HCT116 (cell line): ENCODE data around the gene STARD3NL. TPM values are rescaled to one million over a fixed set of nuclear protein-coding genes. Genes with fewer than 3 reads are reported as not detected.

Experiments used
- ATAC-seq: fragments of 200-7000 bp; cut with Tn5 transposase; 2 replicates; pipeline ENCODE4 v1.9.1; 2020; ENCODE audit warnings: mild to moderate bottlenecking, moderate library complexity
- BruUV-seq: library from RNA; stranded (reverse); fragments of 400-500 nt; replicated peaks from 2 replicates; lab custom pipeline; 2021; lab: Mats Ljungman, UMichigan
- CTCF ChIA-PET: fragments of 300-600 bp; sonication (Branson Sonifier 250); formaldehyde crosslinking; loops from one replicate; lab custom pipeline; 2021; ENCODE audit warnings: antibody characterized with exemption; lab: Charles Lee
- POLR2A ChIA-PET: fragments of 300-600, 350-600 bp; sonication (Branson Sonifier 250); formaldehyde crosslinking; loops from one replicate; lab custom pipeline; 2021; ENCODE audit warnings: antibody characterized with exemption; lab: Charles Lee
- RAD21 ChIA-PET, 2 experiments: fragments of 300-600 bp; sonication (Branson Sonifier 250); formaldehyde crosslinking; loops; one replicate each; lab custom pipeline; 2023; ENCODE audit warnings: low total read pairs in 2 of 2; ENCODE audit not compliant: uncharacterized antibody in 2 of 2, unreplicated experiment in 2 of 2, low non-redundant PET in 1 of 2; lab: Charles Lee
- DNase-seq: peaks from one replicate; pipeline ENCODE4 v3.0.0-alpha.2; 2010; ENCODE audit warnings: low read depth, low spot score
- H2AFZ ChIP-seq: fragments of 200-600 bp; shearing (Covaris generic), sonication (generic); 2 replicates; pipeline ENCODE4 v1.6.1; 2017; ENCODE audit warnings: low read depth, mixed run types, mixed read lengths, antibody characterized with exemption, low read length; ENCODE audit not compliant: poor library complexity, severe bottlenecking
- H3K27ac ChIP-seq: 2 replicates; pipeline ENCODE4 v1.5.1; 2012; ENCODE audit warnings: low read depth, low read length
- H3K27me3 ChIP-seq: fragments of 200-600 bp; sonication (generic); 2 replicates; pipeline ENCODE4 v1.6.1; 2016; ENCODE audit warnings: mixed run types, low read length, mixed read lengths; ENCODE audit not compliant: insufficient read depth
- H3K36me3 ChIP-seq, 2 experiments: fragments of 200-500 bp in 1 of 2; fragments of 200-600 bp in 1 of 2; sonication (Bioruptor generic) in 1 of 2; sonication (generic) in 1 of 2; 2 replicates each; pipeline versions ENCODE4 v1.5.1 to v1.6.1; 2014 to 2016; ENCODE audit warnings: low read length in 2 of 2, inconsistent platforms in 1 of 2, mixed read lengths in 1 of 2, mixed run types in 1 of 2; ENCODE audit not compliant: insufficient read depth in 2 of 2, control insufficient read depth in 1 of 2
- H3K4me1 ChIP-seq, 2 experiments: fragments of 200-600 bp in 1 of 2; sonication (generic) in 1 of 2; 2 replicates each; pipeline versions ENCODE4 v1.5.1 to v1.6.1; 2012 to 2017; ENCODE audit warnings: low read length in 2 of 2, inconsistent platforms in 1 of 2, mild to moderate bottlenecking in 1 of 2, mixed read lengths in 1 of 2, mixed run types in 1 of 2, moderate library complexity in 1 of 2; ENCODE audit not compliant: insufficient read depth in 2 of 2, control insufficient read depth in 1 of 2
- H3K4me2 ChIP-seq: fragments of 200-600 bp; sonication (generic); 2 replicates; pipeline ENCODE4 v1.6.1; 2017; ENCODE audit warnings: mixed run types, low read length, mixed read lengths
- H3K4me3 ChIP-seq, 2 experiments: fragments of 200-600 bp in 1 of 2; sonication (generic) in 1 of 2; replicated peaks in 1 of 2; 2 replicates each; pipeline ENCODE4 v1.5.1; 2011 to 2016; ENCODE audit warnings: low read length in 2 of 2, control low read depth in 1 of 2, low read depth in 1 of 2, mild to moderate bottlenecking in 1 of 2, mixed read lengths in 1 of 2, mixed run types in 1 of 2
- H3K79me2 ChIP-seq: fragments of 200-600 bp; sonication (generic); 2 replicates; pipeline ENCODE4 v1.6.1; 2017; ENCODE audit warnings: mild to moderate bottlenecking, mixed run types, low read length, moderate library complexity, mixed read lengths; ENCODE audit not compliant: insufficient read depth
- H3K9ac ChIP-seq: fragments of 200-600 bp; sonication (generic); 2 replicates; pipeline ENCODE4 v1.6.1; 2016; ENCODE audit warnings: low read length, mixed read lengths
- H3K9me2 ChIP-seq: fragments of 200-600 bp; sonication (generic), shearing (Covaris generic); 2 replicates; pipeline ENCODE4 v1.6.1; 2017; ENCODE audit warnings: mixed run types, mild to moderate bottlenecking, moderate library complexity; ENCODE audit not compliant: insufficient read depth
- H3K9me3 ChIP-seq, 2 experiments: fragments of 200-500 bp in 1 of 2; fragments of 200-600 bp in 1 of 2; sonication (Bioruptor generic) in 1 of 2; sonication (generic) in 1 of 2; 2 replicates each; pipeline ENCODE4 v1.6.1; 2014 to 2017; ENCODE audit warnings: low read length in 2 of 2, mixed read lengths in 2 of 2, inconsistent platforms in 1 of 2, low read depth in 1 of 2, mild to moderate bottlenecking in 1 of 2, mixed run types in 1 of 2, moderate library complexity in 1 of 2; ENCODE audit not compliant: control insufficient read depth in 1 of 2, insufficient read depth in 1 of 2
- H4K20me1 ChIP-seq: fragments of 200-600 bp; sonication (generic), shearing (Covaris generic); 2 replicates; pipeline ENCODE4 v1.6.1; 2017; ENCODE audit warnings: mixed run types, mild to moderate bottlenecking, moderate library complexity; ENCODE audit not compliant: insufficient read depth
- ATF3 ChIP-seq: IDR thresholded peaks from 2 replicates; pipeline ENCODE4 v1.6.1; 2012
- CBX3 ChIP-seq: IDR thresholded peaks from 2 replicates; pipeline ENCODE4 v1.6.1; 2012; ENCODE audit warnings: low read depth
- CTCF ChIP-seq, 3 experiments: fragments of 200-600 bp in 1 of 3; sonication (generic) in 1 of 3; IDR thresholded peaks in 2 of 3; conservative IDR thresholded peaks in 1 of 3; 2 replicates each; pipeline ENCODE4 v1.5.1; 2012 to 2017; ENCODE audit warnings: low read depth in 2 of 3, low read length in 2 of 3, antibody characterized with exemption in 1 of 3, borderline replicate concordance in 1 of 3, control low read depth in 1 of 3, mild to moderate bottlenecking in 1 of 3, mixed read lengths in 1 of 3, mixed run types in 1 of 3, moderate library complexity in 1 of 3; ENCODE audit not compliant: insufficient read depth in 1 of 3
- EGR1 ChIP-seq: IDR thresholded peaks from 2 replicates; pipeline ENCODE4 v1.6.1; 2012; ENCODE audit warnings: low read depth
- ELF1 ChIP-seq: IDR thresholded peaks from 2 replicates; pipeline ENCODE4 v1.6.1; 2012; ENCODE audit warnings: low read depth, borderline replicate concordance
- FOSL1 ChIP-seq: IDR thresholded peaks from 2 replicates; pipeline ENCODE4 v1.6.1; 2012; ENCODE audit warnings: low read depth
- MAX ChIP-seq: IDR thresholded peaks from 2 replicates; pipeline ENCODE4 v1.6.1; 2012
- POLR2A ChIP-seq: IDR thresholded peaks from 2 replicates; pipeline ENCODE4 v1.7.0; 2011; ENCODE audit warnings: borderline replicate concordance; ENCODE audit not compliant: insufficient read depth, insufficient read length; ENCODE audit errors: extremely low read depth
- RAD21 ChIP-seq: IDR thresholded peaks from 2 replicates; pipeline ENCODE4 v1.6.1; 2012; ENCODE audit warnings: low read depth, mild to moderate bottlenecking
- SIN3A ChIP-seq: IDR thresholded peaks from 2 replicates; pipeline ENCODE4 v1.6.1; 2012; ENCODE audit warnings: low read depth
- ZFX ChIP-seq: fragments of 450-650 bp; IDR thresholded peaks from 2 replicates; pipeline ENCODE4 v1.6.1; 2017
- intact Hi-C: fragments of 100-400 bp; cut with micrococcal nuclease; formaldehyde crosslinking; loops from 2 replicates; pipeline ENCODE4 v1.10.0; 2022
- total RNA-seq: library from RNA; stranded (reverse); gene quantifications from one replicate; pipeline ENCODE4 v1.2.1, GENCODE V29; 2021; ENCODE audit not compliant: unreplicated experiment

STARD3NL gene
- total RNA-seq, 1 experiment from 2014 or later = 32.0 TPM

GRCh38 chr7:38223306-38223705 is 45.3 kb downstream of the STARD3NL start:
- ChIA-PET POLR2A (no interaction called here), CTCF (interaction anchor here (0.8 to 1.6 kb wide), 6 partner anchors 8 to 306 kb away, joined by 3 to 5 read pairs (median 3); no protein-coding TSS in a partner anchor), RAD21 (no interaction called here)
- Histone ChIP-seq H3K9me2 (no peaks in the 10 kb centered on the region), H4K20me1 (no peaks in the 10 kb centered on the region), H3K79me2 (no peaks in the 10 kb centered on the region), H3K9me3 (no peaks in the 10 kb centered on the region), H2AFZ (no peak overlapping the region), H3K4me1 (no peaks in the 10 kb centered on the region), H3K27me3 (no peaks in the 10 kb centered on the region), H3K36me3 (peaks cover 0 to 13% of the 10 kb centered on the region in 2 experiments; a peak in 2 of 4 replicates), H3K27ac (no peak overlapping the region), H3K4me2 (no peak overlapping the region), H3K9ac (no peak overlapping the region), H3K4me3 (no peak overlapping the region)
- BruUV-seq = no TSS peak
- ATAC-seq (no peak), DNase-seq (no peak)
- intact Hi-C loops = loop anchor here (5.0 kb wide), 2 partner anchors 94 to 306 kb away; partner anchors contain the start of gene SFRP4
- TF ChIP-seq CBX3 = no peak
- no peak for TF ChIP-seq EGR1
- TF ChIP-seq ATF3 = no peak
- TF ChIP-seq CTCF (IDR thresholded peaks at IDR 0.05 in 2 of 3, conservative IDR thresholded peaks at IDR 0.05 in 1 of 3; ENCODE audit: borderline replicate concordance in 1 of 3, insufficient read depth in 1 of 3, low read depth in 2 of 3, low read length in 2 of 3) = no peak
- TF ChIP-seq SIN3A = no peak
- no peak for TF ChIP-seq RAD21
- no peak for TF ChIP-seq MAX
- TF ChIP-seq FOSL1 = no peak
- no peak for TF ChIP-seq ELF1
- TF ChIP-seq ZFX = no peak
- TF ChIP-seq POLR2A = no peak
